Suprapubic skin (tissue), 4 donors: Measurements from ENCODE around the gene AMDHD2. TPM values are rescaled to one million over a fixed set of nuclear protein-coding genes. Genes with fewer than 3 reads are reported as not detected.
A peak's percentile ranks its signal among the peaks of the same experiment; 100 is the strongest.

Experiments used
- DNase-seq, 2 donors: peaks; one replicate each; pipeline ENCODE4 v3.0.0-alpha.2; 2019; ENCODE audit warnings: low spot score in 2 of 2
- H3K27ac ChIP-seq: fragments of 200-600 bp; sonication (generic); one replicate; pipeline ENCODE4 v1.5.1; 2019
- H3K27me3 ChIP-seq: fragments of 200-600 bp; sonication (generic); one replicate; pipeline ENCODE4 v1.5.1; 2019
- H3K36me3 ChIP-seq: fragments of 200-600 bp; sonication (generic); one replicate; pipeline ENCODE4 v1.5.1; 2019
- H3K4me1 ChIP-seq: fragments of 200-600 bp; sonication (generic); one replicate; pipeline ENCODE4 v1.5.1; 2019
- H3K4me3 ChIP-seq: fragments of 200-600 bp; sonication (generic); one replicate; pipeline ENCODE4 v1.5.1; 2019; ENCODE audit warnings: mild to moderate bottlenecking
- H3K9me3 ChIP-seq: fragments of 200-600 bp; sonication (generic); one replicate; pipeline ENCODE4 v1.5.1; 2019
- EP300 ChIP-seq: sonication (generic); formaldehyde crosslinking; IDR thresholded peaks from one replicate; pipeline ENCODE4 v1.6.1; 2017; ENCODE audit warnings: antibody characterized with exemption
- POLR2A ChIP-seq, 2 donors: fragments of 450-650 bp; IDR thresholded peaks; one replicate each; pipeline ENCODE4 v1.6.1; 2017; ENCODE audit warnings: antibody characterized with exemption in 2 of 2, mild to moderate bottlenecking in 2 of 2, moderate library complexity in 2 of 2
- POLR2AphosphoS5 ChIP-seq, 3 donors: sonication (generic); formaldehyde crosslinking; IDR thresholded peaks; one replicate each; pipeline ENCODE4 v1.6.1; 2017; ENCODE audit warnings: antibody characterized with exemption in 3 of 3
- WGBS: methylation state at CpG from one replicate; pipeline ENCODE4 v1.1.5; 2018; 5-methylcytosine and 5-hydroxymethylcytosine counted together
- total RNA-seq, 4 donors: library from RNA; depleted of rRNA; stranded (reverse); fragments of >200 nt; gene quantifications; one replicate each; pipeline ENCODE4 v1.1.0, GENCODE V29; 2016
- TF ChIP-seq, protein P1 (sequence below), 2 donors: fragments of 200-600 bp in 1 of 2; fragments of 450-650 bp in 1 of 2; sonication (generic) in 1 of 2; IDR thresholded peaks; one replicate each; pipeline ENCODE4 v1.5.1; 2016 to 2019; ENCODE audit warnings: antibody characterized with exemption in 2 of 2, mild to moderate bottlenecking in 1 of 2, moderate library complexity in 1 of 2

AMDHD2 gene
- total RNA-seq, 4 donors from 2014 or later: 27.0 to 42.7 (median 38.0) TPM

DNA sequence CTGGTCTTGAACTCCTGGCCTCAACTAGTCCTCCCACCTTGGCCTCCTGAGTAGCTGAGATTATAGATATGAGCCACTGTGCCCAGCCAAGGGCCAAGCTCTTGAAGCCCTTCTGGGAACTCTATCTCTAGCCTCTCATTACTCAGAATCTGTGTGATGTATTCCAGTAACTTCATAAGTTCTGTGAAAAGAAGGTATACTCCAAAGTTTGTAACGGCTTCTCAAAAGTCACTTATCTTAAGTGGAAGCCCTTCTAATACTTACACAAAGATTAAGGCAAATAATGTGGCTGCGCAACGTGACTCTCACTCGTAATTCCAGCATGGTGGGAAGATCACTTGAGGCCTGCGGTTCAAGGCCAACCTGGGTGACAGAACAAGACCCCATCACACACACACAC is 25.6 kb upstream of the AMDHD2 start:
- Histone ChIP-seq H3K36me3 (peaks cover 7% of the 10 kb centered on the region), H3K9me3 (no peaks in the 10 kb centered on the region), H3K27me3 (no peaks in the 10 kb centered on the region), H3K4me3 (no peak overlapping the region), H3K27ac (no peak overlapping the region), H3K4me1 (peaks cover 42% of the 10 kb centered on the region)
- 95% methylated on average over 5 of the region's 5 CpGs for WGBS
- DNase-seq: no peak
- TF ChIP-seq POLR2AphosphoS5 (IDR thresholded peaks at IDR 0.05): no peak
- no peak for TF ChIP-seq EP300

GRCh38 chr16:2495041-2495440 is 25.1 kb upstream of the AMDHD2 start:
- Histone ChIP-seq H3K4me3 (no peak overlapping the region), H3K27ac (no peak overlapping the region), H3K27me3 (no peaks in the 10 kb centered on the region), H3K4me1 (peaks cover 46% of the 10 kb centered on the region), H3K36me3 (peaks cover 7% of the 10 kb centered on the region), H3K9me3 (no peaks in the 10 kb centered on the region)
- no peak for DNase-seq
- 84% methylated on average over 5 of the region's 5 CpGs for WGBS
- no peak for TF ChIP-seq POLR2AphosphoS5 (IDR thresholded peaks at IDR 0.05)
- TF ChIP-seq EP300: no peak
- TF ChIP-seq POLR2A (IDR thresholded peaks at IDR 0.05): no peak
- TF ChIP-seq, protein P1, sequence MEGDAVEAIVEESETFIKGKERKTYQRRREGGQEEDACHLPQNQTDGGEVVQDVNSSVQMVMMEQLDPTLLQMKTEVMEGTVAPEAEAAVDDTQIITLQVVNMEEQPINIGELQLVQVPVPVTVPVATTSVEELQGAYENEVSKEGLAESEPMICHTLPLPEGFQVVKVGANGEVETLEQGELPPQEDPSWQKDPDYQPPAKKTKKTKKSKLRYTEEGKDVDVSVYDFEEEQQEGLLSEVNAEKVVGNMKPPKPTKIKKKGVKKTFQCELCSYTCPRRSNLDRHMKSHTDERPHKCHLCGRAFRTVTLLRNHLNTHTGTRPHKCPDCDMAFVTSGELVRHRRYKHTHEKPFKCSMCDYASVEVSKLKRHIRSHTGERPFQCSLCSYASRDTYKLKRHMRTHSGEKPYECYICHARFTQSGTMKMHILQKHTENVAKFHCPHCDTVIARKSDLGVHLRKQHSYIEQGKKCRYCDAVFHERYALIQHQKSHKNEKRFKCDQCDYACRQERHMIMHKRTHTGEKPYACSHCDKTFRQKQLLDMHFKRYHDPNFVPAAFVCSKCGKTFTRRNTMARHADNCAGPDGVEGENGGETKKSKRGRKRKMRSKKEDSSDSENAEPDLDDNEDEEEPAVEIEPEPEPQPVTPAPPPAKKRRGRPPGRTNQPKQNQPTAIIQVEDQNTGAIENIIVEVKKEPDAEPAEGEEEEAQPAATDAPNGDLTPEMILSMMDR (IDR thresholded peaks at IDR 0.05): no peak

- TF ChIP-seq POLR2AphosphoS5 (IDR thresholded peaks at IDR 0.05) (peak in 1 of 3 donors; percentile 18), POLR2A (IDR thresholded peaks at IDR 0.05) (no peak)
- no peaks in the 10 kb centered on the region for H3K27me3 ChIP-seq
- H3K9me3 ChIP-seq: no peaks in the 10 kb centered on the region
- H3K4me1 ChIP-seq: peaks cover 60% of the 10 kb centered on the region
- H3K4me3 ChIP-seq: no peak overlapping the region
- H3K27ac ChIP-seq: peak overlapping the region; percentile 88
- H3K36me3 ChIP-seq: peaks cover 7% of the 10 kb centered on the region
- 84% methylated on average over 28 of the region's 62 CpGs for WGBS
- DNase-seq: peak in 1 of 2 donors; percentile 77
Measured at GRCh38 chr16:2496223-2497115, 23.7 kb upstream of the AMDHD2 start.

GRCh38 chr16:2497116-2497630 is 23.0 kb upstream of the AMDHD2 start:
- no peak for DNase-seq
- Histone ChIP-seq H3K4me3 (no peak overlapping the region), H3K9me3 (no peaks in the 10 kb centered on the region), H3K27ac (peak overlapping the region; percentile 88), H3K4me1 (peaks cover 67% of the 10 kb centered on the region), H3K27me3 (no peaks in the 10 kb centered on the region), H3K36me3 (peaks cover 7% of the 10 kb centered on the region)
- 58% methylated on average over 6 of the region's 21 CpGs for WGBS
- TF ChIP-seq EP300 (no peak), POLR2AphosphoS5 (IDR thresholded peaks at IDR 0.05) (no peak), POLR2A (IDR thresholded peaks at IDR 0.05) (no peak)
- TF ChIP-seq, protein P1 (IDR thresholded peaks at IDR 0.05): no peak

- WGBS: 76% methylated on average over 18 of the region's 26 CpGs
- Histone ChIP-seq H3K4me1 (peaks cover 74% of the 10 kb centered on the region), H3K36me3 (peaks cover 7% of the 10 kb centered on the region), H3K9me3 (no peaks in the 10 kb centered on the region), H3K27ac (peak overlapping the region; percentile 88), H3K27me3 (no peaks in the 10 kb centered on the region), H3K4me3 (no peak overlapping the region)
- no peak for TF ChIP-seq POLR2A (IDR thresholded peaks at IDR 0.05)
- no peak for TF ChIP-seq POLR2AphosphoS5 (IDR thresholded peaks at IDR 0.05)
- TF ChIP-seq, protein P1 (IDR thresholded peaks at IDR 0.05): no peak
- TF ChIP-seq EP300: no peak
- no peak for DNase-seq
Measured at GRCh38 chr16:2497695-2498484, 22.3 kb upstream of the AMDHD2 start.
